KMS-11 (cell line): Measurements from ENCODE around the gene VEPH1.

Experiments used
- H2AFZ ChIP-seq: fragments of 200-600 bp; sonication (generic); 2 replicates; pipeline ENCODE4 v1.6.1; 2016; ENCODE audit warnings: antibody characterized with exemption, mixed run types, low read depth
- H3K27ac ChIP-seq: fragments of 200-600 bp; sonication (generic); 2 replicates; pipeline ENCODE4 v1.6.1; 2016; ENCODE audit warnings: mild to moderate bottlenecking, mixed run types
- H3K27me3 ChIP-seq: fragments of 200-600 bp; sonication (generic); 2 replicates; pipeline ENCODE4 v1.6.1; 2017; ENCODE audit warnings: mild to moderate bottlenecking, low read depth, mixed run types, moderate library complexity; ENCODE audit not compliant: insufficient read depth
- H3K36me3 ChIP-seq: fragments of 200-600 bp; sonication (generic); 2 replicates; pipeline ENCODE4 v1.6.1; 2017; ENCODE audit warnings: mild to moderate bottlenecking, mixed run types; ENCODE audit not compliant: insufficient read depth
- H3K4me1 ChIP-seq: fragments of 200-600 bp; sonication (generic); 2 replicates; pipeline ENCODE4 v1.6.1; 2016; ENCODE audit warnings: mild to moderate bottlenecking, low read depth, mixed run types; ENCODE audit not compliant: poor library complexity, severe bottlenecking
- H3K4me2 ChIP-seq: fragments of 200-600 bp; sonication (generic); 2 replicates; pipeline ENCODE4 v1.7.0; 2016; ENCODE audit warnings: mild to moderate bottlenecking, mixed run types
- H3K4me3 ChIP-seq: fragments of 200-600 bp; sonication (generic); IDR thresholded peaks from 2 replicates; pipeline ENCODE4 v1.6.1; 2017; ENCODE audit warnings: low read depth, low read length, mixed read lengths; ENCODE audit not compliant: insufficient read depth
- H3K79me2 ChIP-seq: fragments of 200-600 bp; sonication (generic); 2 replicates; pipeline ENCODE4 v1.6.1; 2016; ENCODE audit warnings: low read depth, mixed run types; ENCODE audit not compliant: insufficient read depth
- H3K9ac ChIP-seq: fragments of 200-600 bp; sonication (generic); 2 replicates; pipeline ENCODE4 v1.6.1; 2016; ENCODE audit warnings: mild to moderate bottlenecking, mixed run types
- H4K20me1 ChIP-seq: fragments of 200-600 bp; sonication (generic); 2 replicates; pipeline ENCODE4 v1.6.1; 2016; ENCODE audit warnings: mild to moderate bottlenecking, mixed run types; ENCODE audit not compliant: insufficient read depth
- CTCF ChIP-seq: fragments of 200-600 bp; sonication (generic); conservative IDR thresholded peaks from 2 replicates; pipeline ENCODE4 v1.6.1; 2017; ENCODE audit warnings: low read depth, mild to moderate bottlenecking, antibody characterized with exemption, low read length, moderate library complexity, mixed read lengths

Gene VEPH1

GRCh38 chr3:157414861-157415260 is 88.4 kb downstream of the VEPH1 start:
- H3K36me3 ChIP-seq = no peaks in the 10 kb centered on the region
- no peaks in the 10 kb centered on the region for H3K4me1 ChIP-seq
- no peak overlapping the region for H3K4me2 ChIP-seq
- H4K20me1 ChIP-seq = no peaks in the 10 kb centered on the region
- no peak overlapping the region for H3K27ac ChIP-seq
- H3K4me3 ChIP-seq = no peak overlapping the region
- H2AFZ ChIP-seq = no peak overlapping the region
- H3K27me3 ChIP-seq = no peaks in the 10 kb centered on the region
- H3K79me2 ChIP-seq = no peaks in the 10 kb centered on the region
- no peak for TF ChIP-seq CTCF
- H3K9ac ChIP-seq = no peak overlapping the region

GRCh38 chr3:157412323-157412855 is 90.8 kb downstream of the VEPH1 start:
- no peaks in the 10 kb centered on the region for H3K79me2 ChIP-seq
- no peaks in the 10 kb centered on the region for H3K27me3 ChIP-seq
- H3K27ac ChIP-seq = no peak overlapping the region
- H4K20me1 ChIP-seq = no peaks in the 10 kb centered on the region
- H3K4me3 ChIP-seq = no peak overlapping the region
- H3K4me2 ChIP-seq = no peak overlapping the region
- H3K4me1 ChIP-seq = no peaks in the 10 kb centered on the region
- H3K36me3 ChIP-seq = no peaks in the 10 kb centered on the region
- no peak overlapping the region for H2AFZ ChIP-seq
- no peak for TF ChIP-seq CTCF
- H3K9ac ChIP-seq = no peak overlapping the region

GRCh38 chr3:157410945-157411344 is 92.3 kb downstream of the VEPH1 start:
- Histone ChIP-seq H3K27ac (no peak overlapping the region), H3K4me1 (no peaks in the 10 kb centered on the region), H2AFZ (no peak overlapping the region), H3K9ac (no peak overlapping the region), H4K20me1 (no peaks in the 10 kb centered on the region), H3K79me2 (no peaks in the 10 kb centered on the region), H3K4me2 (no peak overlapping the region), H3K36me3 (no peaks in the 10 kb centered on the region), H3K4me3 (no peak overlapping the region), H3K27me3 (no peaks in the 10 kb centered on the region)
- no peak for TF ChIP-seq CTCF

- H4K20me1 ChIP-seq = no peaks in the 10 kb centered on the region
- TF ChIP-seq CTCF = no peak
- H3K9ac ChIP-seq = no peak overlapping the region
- no peaks in the 10 kb centered on the region for H3K36me3 ChIP-seq
- no peaks in the 10 kb centered on the region for H3K79me2 ChIP-seq
- H3K4me2 ChIP-seq = no peak overlapping the region
- no peaks in the 10 kb centered on the region for H3K27me3 ChIP-seq
- H3K4me1 ChIP-seq = no peaks in the 10 kb centered on the region
- H3K27ac ChIP-seq = no peak overlapping the region
- H2AFZ ChIP-seq = no peak overlapping the region
- H3K4me3 ChIP-seq = no peak overlapping the region
These were observed 93.7 kb downstream of the VEPH1 start for GRCh38 chr3:157409516-157409915.
